H1 (cell line): ENCODE measurements around the gene UNC119B. TPM values are rescaled to one million over a fixed set of nuclear protein-coding genes. Genes with fewer than 3 reads are reported as not detected.

Experiments
- CTCF ChIA-PET: fragments of 300-600 bp; sonication (Branson Sonifier 250); formaldehyde crosslinking; loops from one replicate; lab custom pipeline; 2021; ENCODE audit not compliant: partially characterized antibody; lab: Charles Lee
- POLR2A ChIA-PET: fragments of 300-600 bp; sonication (Branson Sonifier 250); formaldehyde crosslinking; loops from one replicate; lab custom pipeline; 2021; ENCODE audit warnings: inconsistent platforms; ENCODE audit not compliant: partially characterized antibody; lab: Charles Lee
- DNase-seq, 2 experiments: peaks; one replicate each; pipeline versions ENCODE4 v3.0.0 to v3.0.0-alpha.2; 2010 to 2022; ENCODE audit warnings: low spot score in 2 of 2, low read depth in 1 of 2, mixed read lengths in 1 of 2
- FAIRE-seq: peaks from 2 replicates; lab custom pipeline; 2011; peaks lifted over from hg19 to GRCh38; lab: Jason Lieb, UNC
- H2AFZ ChIP-seq: 2 replicates; pipeline ENCODE4 v1.8.1; 2012; ENCODE audit warnings: low read length, inconsistent platforms
- H2AK5ac ChIP-seq: 2 replicates; pipeline ENCODE4 v1.6.1; 2013; ENCODE audit warnings: low read depth, low read length
- H2BK120ac ChIP-seq: replicated peaks from 2 replicates; pipeline ENCODE3; 2013; ENCODE audit warnings: low read depth, low read length, inconsistent platforms
- H2BK12ac ChIP-seq: 2 replicates; pipeline ENCODE4 v1.6.1; 2013; ENCODE audit warnings: low read depth, low read length
- H2BK15ac ChIP-seq: 2 replicates; pipeline ENCODE4 v1.6.1; 2013; ENCODE audit warnings: low read length
- H2BK20ac ChIP-seq: 2 replicates; pipeline ENCODE4 v1.6.1; 2013; ENCODE audit warnings: low read length
- H2BK5ac ChIP-seq: 2 replicates; pipeline ENCODE4 v1.6.1; 2013; ENCODE audit warnings: low read depth, low read length
- H3K14ac ChIP-seq: 2 replicates; pipeline ENCODE4 v1.6.1; 2013; ENCODE audit warnings: inconsistent platforms; ENCODE audit not compliant: insufficient read length
- H3K18ac ChIP-seq: 2 replicates; pipeline ENCODE4 v1.6.1; 2013; ENCODE audit warnings: low read length; ENCODE audit errors: extremely low read depth
- H3K23ac ChIP-seq: 2 replicates; pipeline ENCODE4 v1.6.1; 2013; ENCODE audit warnings: inconsistent platforms; ENCODE audit not compliant: insufficient read length
- H3K23me2 ChIP-seq: 2 replicates; pipeline ENCODE4 v1.6.1; 2013; ENCODE audit warnings: low read depth, low read length
- H3K27ac ChIP-seq: 2 replicates; pipeline ENCODE4 v1.6.1; 2011; ENCODE audit warnings: low read depth, low read length, inconsistent platforms
- H3K27me3 ChIP-seq, 4 experiments: replicated peaks in 1 of 4; 1 replicate in 1 of 4; 2 replicates in 3 of 4; pipeline versions ENCODE4 v1.6.1 to v1.8.1; 2011 to 2013; ENCODE audit warnings: low read length in 3 of 4, mild to moderate bottlenecking in 3 of 4, inconsistent platforms in 2 of 4, mixed read lengths in 2 of 4, moderate library complexity in 1 of 4; ENCODE audit not compliant: control insufficient read depth in 3 of 4, insufficient read depth in 3 of 4; ENCODE audit errors: extremely low read depth in 1 of 4
- H3K36me3 ChIP-seq, 4 experiments: 2 replicates each; pipeline versions ENCODE4 v1.6.1 to v1.8.1; 2011 to 2013; ENCODE audit warnings: mild to moderate bottlenecking in 4 of 4, low read length in 3 of 4, moderate library complexity in 2 of 4, control low read depth in 1 of 4, inconsistent platforms in 1 of 4; ENCODE audit not compliant: insufficient read depth in 4 of 4, control insufficient read depth in 2 of 4
- H3K4ac ChIP-seq: replicated peaks from 2 replicates; pipeline ENCODE3; 2013; ENCODE audit warnings: low read length, low read depth, mixed read lengths, inconsistent platforms; ENCODE audit not compliant: insufficient read length
- H3K4me1 ChIP-seq, 4 experiments: replicated peaks in 1 of 4; 1 replicate in 1 of 4; 2 replicates in 3 of 4; pipeline versions ENCODE4 v1.6.1 to v1.8.1; 2011 to 2013; ENCODE audit warnings: low read length in 3 of 4, inconsistent platforms in 2 of 4, mixed read lengths in 1 of 4; ENCODE audit not compliant: insufficient read depth in 4 of 4, control insufficient read depth in 3 of 4
- H3K4me2 ChIP-seq, 2 experiments: 2 replicates each; pipeline versions ENCODE4 v1.6.1 to v1.8.1; 2011 to 2013; ENCODE audit warnings: low read depth in 2 of 2, low read length in 2 of 2, control low read depth in 1 of 2, inconsistent platforms in 1 of 2, mild to moderate bottlenecking in 1 of 2; ENCODE audit not compliant: insufficient read depth in 1 of 2
- H3K4me3 ChIP-seq, 4 experiments: fragments of 200-600, 300-600 bp in 1 of 4; sonication (generic), shearing (Covaris generic), sonication (Bioruptor Twin) in 1 of 4; 2 replicates each; pipeline versions ENCODE4 v1.5.1 to v1.8.1; 2011 to 2016; ENCODE audit warnings: low read length in 4 of 4, low read depth in 3 of 4, control low read depth in 2 of 4, inconsistent platforms in 2 of 4, mild to moderate bottlenecking in 2 of 4, mixed read lengths in 1 of 4, moderate library complexity in 1 of 4; ENCODE audit not compliant: insufficient read depth in 2 of 4; ENCODE audit errors: extremely low read depth in 1 of 4
- H3K56ac ChIP-seq: replicated peaks from 2 replicates; pipeline ENCODE3; 2013; ENCODE audit warnings: low read depth, mild to moderate bottlenecking, mixed read lengths, low read length, inconsistent platforms; ENCODE audit not compliant: insufficient read length
- H3K79me1 ChIP-seq: 2 replicates; pipeline ENCODE4 v1.6.1; 2013; ENCODE audit warnings: low read depth, low read length, control low read depth
- H3K79me2 ChIP-seq, 2 experiments: 2 replicates each; pipeline versions ENCODE4 v1.6.1 to v1.8.1; 2012 to 2013; ENCODE audit warnings: low read length in 2 of 2, mild to moderate bottlenecking in 2 of 2, inconsistent platforms in 1 of 2; ENCODE audit not compliant: insufficient read depth in 2 of 2, control insufficient read depth in 1 of 2
- H3K9ac ChIP-seq, 4 experiments: replicated peaks in 1 of 4; 1 replicate in 1 of 4; 2 replicates in 3 of 4; pipeline versions ENCODE4 v1.6.1 to v1.8.1; 2011 to 2013; ENCODE audit warnings: low read depth in 3 of 4, low read length in 3 of 4, control low read depth in 2 of 4, mild to moderate bottlenecking in 2 of 4, moderate library complexity in 2 of 4, inconsistent platforms in 1 of 4; ENCODE audit errors: extremely low read depth in 1 of 4
- H3K9me3 ChIP-seq, 2 experiments: 2 replicates each; pipeline versions ENCODE4 v1.6.1 to v1.8.1; 2012 to 2013; ENCODE audit warnings: mild to moderate bottlenecking in 2 of 2, moderate library complexity in 2 of 2, control low read depth in 1 of 2, inconsistent platforms in 1 of 2, low read depth in 1 of 2, low read length in 1 of 2, mixed read lengths in 1 of 2; ENCODE audit not compliant: insufficient read depth in 2 of 2
- H4K20me1 ChIP-seq, 2 experiments: replicated peaks in 1 of 2; 2 replicates each; pipeline versions ENCODE3 to v1.8.1; 2011 to 2013; ENCODE audit warnings: inconsistent platforms in 2 of 2, low read length in 2 of 2, mild to moderate bottlenecking in 1 of 2; ENCODE audit not compliant: insufficient read depth in 2 of 2, control insufficient read depth in 1 of 2
- H4K5ac ChIP-seq: 2 replicates; pipeline ENCODE4 v1.6.1; 2013; ENCODE audit warnings: low read length, low read depth, mixed read lengths, inconsistent platforms; ENCODE audit not compliant: insufficient read length
- H4K8ac ChIP-seq: 2 replicates; pipeline ENCODE4 v1.8.0; 2013; ENCODE audit warnings: mild to moderate bottlenecking, moderate library complexity, low read length, inconsistent platforms; ENCODE audit not compliant: insufficient read depth; ENCODE audit errors: extremely low read depth
- H4K91ac ChIP-seq: replicated peaks from 2 replicates; pipeline ENCODE3; 2013; ENCODE audit warnings: low read length, mixed read lengths, inconsistent platforms; ENCODE audit not compliant: insufficient read length
- CHD1 ChIP-seq: IDR thresholded peaks from 2 replicates; pipeline ENCODE4 v1.6.1; 2012; ENCODE audit warnings: low read depth, low read length, improper control_type of control experiment
- GABPA ChIP-seq: IDR thresholded peaks from 2 replicates; pipeline ENCODE4 v1.6.1; 2011; ENCODE audit warnings: mild to moderate bottlenecking, low read length, moderate library complexity, borderline replicate concordance; ENCODE audit not compliant: insufficient read depth
- KDM1A ChIP-seq: fragments of 200-600, 300-600 bp; sonication (generic); IDR thresholded peaks from 2 replicates; pipeline ENCODE4 v1.7.1; 2016; ENCODE audit warnings: mild to moderate bottlenecking, low read length, borderline replicate concordance
- NRF1 ChIP-seq: IDR thresholded peaks from 2 replicates; pipeline ENCODE4 v1.6.1; 2011; ENCODE audit warnings: mild to moderate bottlenecking, low read depth, low read length, improper control_type of control experiment
- POLR2AphosphoS5 ChIP-seq: IDR thresholded peaks from 2 replicates; pipeline ENCODE4 v1.6.1; 2011; ENCODE audit warnings: low read depth, low read length
- RFX5 ChIP-seq: IDR thresholded peaks from 2 replicates; pipeline ENCODE4 v1.6.1; 2011; ENCODE audit warnings: low read depth, low read length, improper control_type of control experiment, borderline replicate concordance
- SIX5 ChIP-seq: IDR thresholded peaks from 2 replicates; pipeline ENCODE4 v1.6.1; 2011; ENCODE audit warnings: mild to moderate bottlenecking, low read depth, low read length
- SP1 ChIP-seq: IDR thresholded peaks from 2 replicates; pipeline ENCODE4 v1.6.1; 2011; ENCODE audit warnings: low read depth, low read length
- SRF ChIP-seq: IDR thresholded peaks from 2 replicates; pipeline ENCODE4 v1.6.1; 2011; ENCODE audit warnings: mild to moderate bottlenecking, low read depth, low read length, moderate library complexity
- TAF7 ChIP-seq: optimal IDR thresholded peaks from 2 replicates; pipeline ENCODE3; 2011; ENCODE audit warnings: low read depth, mild to moderate bottlenecking, inconsistent platforms, low read length, moderate library complexity, borderline replicate concordance
- TEAD4 ChIP-seq: IDR thresholded peaks from 2 replicates; pipeline ENCODE4 v1.6.1; 2012; ENCODE audit warnings: low read depth, low read length, inconsistent platforms, mixed read lengths
- ZNF274 ChIP-seq: IDR thresholded peaks from 2 replicates; pipeline ENCODE4 v1.7.0; 2012; ENCODE audit warnings: low read length, borderline replicate concordance; ENCODE audit errors: extremely low read depth
- WGBS, 2 experiments: shearing (Covaris generic) in 1 of 2; methylation state at CpG; one replicate each; pipeline versions ENCODE4 v1.1.6 to v1.1.7; 2013 to 2015; ENCODE audit warnings: low lambda C conversion rate in 2 of 2, mixed read lengths in 2 of 2, inconsistent platforms in 1 of 2, low coverage in 1 of 2, missing lambda C conversion rate in 1 of 2; ENCODE audit not compliant: insufficient replicate concordance in 2 of 2, insufficient coverage in 1 of 2, insufficient read length in 1 of 2; ENCODE audit errors: extremely low coverage in 1 of 2, missing lambda C conversion rate in 1 of 2; 5-methylcytosine and 5-hydroxymethylcytosine counted together
- polyA plus RNA-seq, 7 experiments: library from polyadenylated mRNA; depleted of rRNA in 3 of 7; stranded (reverse) in 5 of 7; unstranded in 2 of 7; fragments of >200 nt in 5 of 7; fragments of 200-250 nt in 2 of 7; gene quantifications; 1 replicate in 5 of 7; 2 replicates in 1 of 7; 4 replicates in 1 of 7; pipeline versions ENCODE4 v1.2.1 to v1.2.3, GENCODE V29; 2011 to 2013; ENCODE audit warnings: missing spikeins in 2 of 7, mixed read lengths in 2 of 7
- total RNA-seq: library from RNA; stranded (reverse); fragmentation: NEBNext Ultra II Directional; extraction: Animal tissue kit (Norgen Biotek cat#: 25700); gene quantifications from 2 replicates; pipeline ENCODE4 v1.2.1, GENCODE V29; 2021

The UNC119B gene
- total and polyA plus RNA-seq, 2 of the 8 experiments (the other 6 are each of a cell fraction or from before 2014, with no cell fraction given) = 40.5 to 50.1 TPM

DNA sequence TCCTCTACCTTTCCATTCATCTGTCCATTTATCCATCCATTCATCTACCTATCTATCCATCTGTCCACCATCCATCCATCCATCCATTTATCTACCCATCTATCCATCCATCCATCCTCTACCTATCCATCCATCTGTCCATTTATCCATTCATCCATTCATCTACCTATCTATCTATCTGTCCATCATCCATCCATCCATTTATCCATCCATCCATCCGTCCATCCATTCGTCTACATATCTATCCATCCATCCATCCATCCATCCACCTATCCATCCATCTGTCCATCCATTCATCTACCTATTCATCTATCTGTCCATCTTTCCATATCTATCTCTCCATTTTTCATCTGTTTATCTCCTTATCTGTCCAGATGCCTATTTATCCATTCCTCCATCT, 48.8 kb upstream of the UNC119B start:
- Histone ChIP-seq H3K23ac (no peak overlapping the region), H3K4me3 (no peak overlapping the region), H3K9ac (no peak overlapping the region), H4K8ac (no peak overlapping the region), H3K4ac (no peak overlapping the region), H2BK15ac (no peak overlapping the region), H3K36me3 (no peaks in the 10 kb centered on the region), H3K4me2 (no peak overlapping the region), H3K79me1 (no peaks in the 10 kb centered on the region), H2AK5ac (no peak overlapping the region), H3K56ac (no peak overlapping the region), H3K27me3 (no peaks in the 10 kb centered on the region), H2BK20ac (no peak overlapping the region), H2BK12ac (no peak overlapping the region), H3K23me2 (peaks cover 4% of the 10 kb centered on the region; the same call in 1 of the 2 replicates), H4K91ac (no peak overlapping the region), H4K20me1 (peaks cover 0 to 4% of the 10 kb centered on the region in 2 experiments)
- WGBS, 2 experiments = 89 to 100% methylated on average over 2 of the region's 2 CpGs
- POLR2A ChIA-PET = interaction anchor here (1.7 kb wide), 1 partner anchor 12 kb away, joined by 5 read pairs; no protein-coding TSS in a partner anchor
- DNase-seq = no peak
- TF ChIP-seq TAF7 = no peak
- TF ChIP-seq GABPA = no peak
- TF ChIP-seq SRF = no peak
- TF ChIP-seq ZNF274 = no peak
- TF ChIP-seq SIX5 = no peak
- TF ChIP-seq CHD1 = no peak
- no peak for TF ChIP-seq KDM1A
- no peak for TF ChIP-seq RFX5
- TF ChIP-seq SP1 = no peak
- no peak for TF ChIP-seq POLR2AphosphoS5
- no peak for TF ChIP-seq TEAD4
- no peak for TF ChIP-seq NRF1
- TF ChIP-seq, all 59 proteins: peak for 0
- Histone ChIP-seq H3K14ac (no peak overlapping the region), H2BK120ac (no peak overlapping the region), H3K79me2 (no peaks in the 10 kb centered on the region), H3K18ac (no peak overlapping the region), H4K5ac (no peak overlapping the region), H3K9me3 (no peaks in the 10 kb centered on the region), H3K27ac (no peak overlapping the region), H3K4me1 (no peaks in the 10 kb centered on the region), H2BK5ac (no peak overlapping the region), H2AFZ (no peak overlapping the region)
- no peak for FAIRE-seq
- CTCF ChIA-PET = no interaction called here
